Adrenal gland (tissue), 5 donors: ENCODE measurements around the gene ADARB2.

Experiments used
- POLR2A ChIP-seq, 2 donors: fragments of 450-650 bp; IDR thresholded peaks; one replicate each; pipeline ENCODE4 v1.6.1; 2017; ENCODE audit warnings: antibody characterized with exemption in 2 of 2, mild to moderate bottlenecking in 2 of 2, moderate library complexity in 1 of 2
- TF ChIP-seq, protein P1 (sequence below), 6 experiments: fragments of 450-650 bp in 4 of 6; fragments of 200-600 bp in 2 of 6; sonication (generic) in 1 of 6; IDR thresholded peaks; 1 replicate in 5 of 6; 2 replicates in 1 of 6; pipeline versions ENCODE4 v1.5.1 to v1.8.0; 2016 to 2021; ENCODE audit warnings: antibody characterized with exemption in 6 of 6, mild to moderate bottlenecking in 2 of 6, moderate library complexity in 1 of 6
- donor health status: DM: no; HTN: no; CAD: no.

DNA sequence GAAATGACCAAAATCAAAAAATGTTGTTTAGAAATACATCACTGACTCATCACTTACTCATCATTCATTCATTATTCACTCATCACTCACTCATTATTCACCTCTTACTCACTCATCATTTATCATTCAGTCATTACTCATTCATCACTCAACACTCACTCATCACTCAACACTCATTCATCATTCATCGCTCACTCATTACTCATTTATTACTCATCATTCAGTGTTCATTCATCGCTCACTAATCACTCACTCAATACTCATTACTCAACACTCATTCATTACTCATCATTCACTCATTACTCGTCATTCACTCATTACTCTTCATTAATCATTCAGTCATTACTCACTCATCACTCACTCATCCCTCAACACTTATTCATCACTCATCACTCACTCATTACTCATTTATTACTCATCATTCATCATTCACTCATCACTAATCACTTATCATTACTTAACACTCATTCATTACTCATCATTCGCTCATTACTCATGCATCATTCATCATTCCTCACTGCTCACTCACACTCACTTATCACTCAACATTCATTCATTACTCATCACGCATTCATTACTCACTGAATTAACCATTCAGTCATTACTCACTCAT lies 238.5 kb downstream of the ADARB2 start:
- TF ChIP-seq, protein P1, sequence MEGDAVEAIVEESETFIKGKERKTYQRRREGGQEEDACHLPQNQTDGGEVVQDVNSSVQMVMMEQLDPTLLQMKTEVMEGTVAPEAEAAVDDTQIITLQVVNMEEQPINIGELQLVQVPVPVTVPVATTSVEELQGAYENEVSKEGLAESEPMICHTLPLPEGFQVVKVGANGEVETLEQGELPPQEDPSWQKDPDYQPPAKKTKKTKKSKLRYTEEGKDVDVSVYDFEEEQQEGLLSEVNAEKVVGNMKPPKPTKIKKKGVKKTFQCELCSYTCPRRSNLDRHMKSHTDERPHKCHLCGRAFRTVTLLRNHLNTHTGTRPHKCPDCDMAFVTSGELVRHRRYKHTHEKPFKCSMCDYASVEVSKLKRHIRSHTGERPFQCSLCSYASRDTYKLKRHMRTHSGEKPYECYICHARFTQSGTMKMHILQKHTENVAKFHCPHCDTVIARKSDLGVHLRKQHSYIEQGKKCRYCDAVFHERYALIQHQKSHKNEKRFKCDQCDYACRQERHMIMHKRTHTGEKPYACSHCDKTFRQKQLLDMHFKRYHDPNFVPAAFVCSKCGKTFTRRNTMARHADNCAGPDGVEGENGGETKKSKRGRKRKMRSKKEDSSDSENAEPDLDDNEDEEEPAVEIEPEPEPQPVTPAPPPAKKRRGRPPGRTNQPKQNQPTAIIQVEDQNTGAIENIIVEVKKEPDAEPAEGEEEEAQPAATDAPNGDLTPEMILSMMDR (IDR thresholded peaks at IDR 0.05): no peak
- no peak for TF ChIP-seq POLR2A (IDR thresholded peaks at IDR 0.05)
